ENCODE measurements around the gene ASCC3. TPM values are rescaled to one million over a fixed set of nuclear protein-coding genes. Genes with fewer than 3 reads are reported as not detected.
"Not testable (repeated sequence)": the region's sequence is repeated elsewhere in the genome, so short reads cannot be mapped to it uniquely, and the experiment has no call there.

Gene ASCC3
- total RNA-seq, 4 donors from 2014 or later, result 20.3 to 26.8 (median 24.5) TPM

- intact Hi-C loops (cut with DNase I; ENCODE audit: low total_unique reads), result no loop called here
- no peak for DNase-seq (ENCODE audit: low spot score in 2 of 2)
- TF ChIP-seq CTCF (IDR thresholded peaks at IDR 0.05) (no peak), POLR2A (IDR thresholded peaks at IDR 0.05) (no peak)
- no peak overlapping the region for H3K4me3 ChIP-seq (ENCODE audit: low read depth, poor library complexity, severe bottlenecking)
- WGBS, 2 donors, result 93 to 95% methylated on average over 5 of the region's 5 CpGs
These were observed 217.8 kb downstream of the ASCC3 start for GRCh38 chr6:100663219-100663863.

- no peak for DNase-seq (ENCODE audit: low spot score in 2 of 2)
- 95 to 96% methylated on average over 6 of the region's 6 CpGs for whole genome bisulfite sequencing, 2 donors
- intact Hi-C loops (cut with DNase I; ENCODE audit: low total_unique reads), result no loop called here
- TF ChIP-seq POLR2A (IDR thresholded peaks at IDR 0.05) (no peak), CTCF (IDR thresholded peaks at IDR 0.05) (no peak)
- no peak overlapping the region for H3K4me3 ChIP-seq (ENCODE audit: low read depth, poor library complexity, severe bottlenecking)
These were observed 218.9 kb downstream of the ASCC3 start for GRCh38 chr6:100662264-100662663.

- intact Hi-C loops (cut with DNase I; ENCODE audit: low total_unique reads), result no loop called here
- DNase-seq (ENCODE audit: low spot score in 2 of 2), result no peak
- no peak overlapping the region for H3K4me3 ChIP-seq (ENCODE audit: low read depth, poor library complexity, severe bottlenecking)
- TF ChIP-seq POLR2A (IDR thresholded peaks at IDR 0.05) (no peak), CTCF (IDR thresholded peaks at IDR 0.05) (no peak)
- 63 to 78% methylated on average over 2 of the region's 2 CpGs for WGBS, 2 donors
These were observed 222.6 kb downstream of the ASCC3 start for GRCh38 chr6:100658486-100658885.

- DNase-seq (ENCODE audit: low spot score in 2 of 2), result no peak
- no peak overlapping the region for H3K4me3 ChIP-seq (ENCODE audit: low read depth, poor library complexity, severe bottlenecking)
- intact Hi-C loops (cut with DNase I; ENCODE audit: low total_unique reads), result no loop called here
- TF ChIP-seq CTCF (IDR thresholded peaks at IDR 0.05) (no peak), POLR2A (IDR thresholded peaks at IDR 0.05) (no peak)
- 81 to 86% methylated on average over 2 of the region's 2 CpGs for WGBS, 2 donors
These were observed 223.3 kb downstream of the ASCC3 start for GRCh38 chr6:100657678-100658330.

GRCh38 chr6:100641147-100641546, 240.0 kb downstream of the ASCC3 start:
- WGBS, 2 donors, result 97% methylated on average over 3 of the region's 3 CpGs
- H3K4me3 ChIP-seq (ENCODE audit: low read depth, poor library complexity, severe bottlenecking); intact Hi-C loops (cut with DNase I; ENCODE audit: low total_unique reads); DNase-seq (ENCODE audit: low spot score in 2 of 2): not testable (repeated sequence)

- 66 to 69% methylated on average over 10 of the region's 10 CpGs for WGBS, 2 donors
These were observed 247.9 kb downstream of the ASCC3 start for GRCh38 chr6:100633096-100633777.

More at GRCh38 chr6:100633096-100633777, 247.9 kb downstream of the ASCC3 start:
- no peak for DNase-seq (ENCODE audit: low spot score in 2 of 2)
- intact Hi-C loops (cut with DNase I; ENCODE audit: low total_unique reads), result no loop called here
- H3K4me3 ChIP-seq (ENCODE audit: low read depth, poor library complexity, severe bottlenecking), result no peak overlapping the region
- no peak for TF ChIP-seq CTCF (IDR thresholded peaks at IDR 0.05)
- no peak for TF ChIP-seq POLR2A (IDR thresholded peaks at IDR 0.05)

Data from lower leg skin (tissue), 4 donors.